ENCODE measurements around the gene PGAP1.

Gene PGAP1

GRCh38 chr2:196884368-196884767, 42.1 kb downstream of the PGAP1 start:
- DNase-seq: no peak

GRCh38 chr2:196876364-196876763, 50.1 kb downstream of the PGAP1 start:
- no peak for DNase-seq

GRCh38 chr2:196875414-196875813, 51.1 kb downstream of the PGAP1 start:
- DNase-seq: no peak

- no peak for DNase-seq
Observed at GRCh38 chr2:196873511-196873910, 53.0 kb downstream of the PGAP1 start.

- no peak for DNase-seq
Observed at GRCh38 chr2:196854629-196855028, 71.9 kb downstream of the PGAP1 start.

DNA sequence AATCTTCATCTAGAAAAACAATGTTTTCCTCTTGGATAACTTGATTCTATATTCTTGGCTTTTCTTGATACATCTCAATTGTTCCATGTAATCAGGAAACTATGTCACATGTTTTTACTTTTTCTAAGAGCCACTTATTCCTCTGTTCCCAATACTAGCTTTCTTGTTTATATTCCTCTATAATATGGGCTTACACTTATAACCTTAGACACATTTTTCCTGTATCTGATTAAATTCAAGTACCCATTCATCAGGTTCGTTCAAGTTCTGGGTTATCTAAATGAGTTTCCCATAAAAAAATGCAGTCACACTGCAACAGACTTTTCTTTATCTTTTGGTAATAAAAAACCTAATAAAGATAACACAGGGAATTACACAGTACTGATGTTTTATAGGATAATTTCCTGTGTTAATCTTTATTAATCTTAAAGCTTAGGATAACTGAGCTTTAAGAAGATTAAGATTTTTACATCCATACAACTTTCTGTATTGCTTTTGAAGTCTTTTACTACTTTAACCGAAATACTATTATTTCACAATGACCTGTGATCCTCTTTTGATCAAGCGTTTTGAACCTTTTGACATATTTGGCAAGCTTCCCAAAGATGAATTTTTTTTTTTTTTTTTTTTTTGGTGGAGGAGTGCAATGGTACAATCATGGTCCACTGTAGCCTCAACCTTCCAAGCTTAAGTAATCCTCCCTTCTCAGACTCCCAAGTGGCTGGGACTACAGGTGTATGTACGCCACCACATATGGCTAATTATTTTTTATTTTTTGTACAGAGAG, 73.0 kb downstream of the PGAP1 start:
- DNase-seq: no peak

GRCh38 chr2:196851088-196851487, 75.4 kb downstream of the PGAP1 start:
- DNase-seq: no peak

DNA sequence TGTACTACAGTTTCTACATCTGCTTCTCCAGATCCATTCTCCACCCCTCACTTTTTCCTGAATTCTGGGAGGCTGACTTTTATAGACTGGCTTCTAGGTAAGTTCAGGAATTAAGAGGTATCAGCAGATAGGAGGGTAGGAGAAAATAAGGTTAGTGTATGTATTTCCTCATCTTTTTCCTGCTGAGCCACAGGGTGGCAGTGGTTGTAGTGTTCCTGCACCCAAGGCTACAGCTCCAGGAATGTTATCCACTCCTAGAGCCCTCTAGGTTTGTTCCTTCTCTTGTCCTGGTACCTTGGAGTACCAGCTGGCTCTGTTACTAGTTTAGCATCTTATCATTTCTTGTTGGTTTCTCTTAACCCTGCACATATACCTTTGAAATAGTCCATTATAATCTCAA, 76.6 kb downstream of the PGAP1 start:
- no peak for DNase-seq

DNA sequence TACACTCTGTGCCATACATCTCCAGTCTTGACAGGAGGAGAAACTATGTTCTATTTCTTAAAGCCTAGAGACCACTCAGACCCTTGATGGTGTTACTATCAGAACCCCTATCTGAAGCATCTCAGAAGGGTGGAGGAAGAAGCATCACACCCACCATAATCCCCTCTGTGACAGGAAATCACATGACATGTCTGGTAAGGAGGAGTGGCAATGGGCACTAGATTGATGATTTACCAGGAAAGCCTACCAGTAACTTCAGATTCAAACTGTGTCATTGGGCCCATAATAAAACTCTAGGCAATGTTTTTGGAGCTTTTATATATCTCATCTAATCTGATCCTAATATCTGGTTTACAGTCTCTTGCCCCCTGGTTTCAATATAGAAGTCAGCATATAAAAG, 80.2 kb downstream of the PGAP1 start:
- DNase-seq: no peak

DNA sequence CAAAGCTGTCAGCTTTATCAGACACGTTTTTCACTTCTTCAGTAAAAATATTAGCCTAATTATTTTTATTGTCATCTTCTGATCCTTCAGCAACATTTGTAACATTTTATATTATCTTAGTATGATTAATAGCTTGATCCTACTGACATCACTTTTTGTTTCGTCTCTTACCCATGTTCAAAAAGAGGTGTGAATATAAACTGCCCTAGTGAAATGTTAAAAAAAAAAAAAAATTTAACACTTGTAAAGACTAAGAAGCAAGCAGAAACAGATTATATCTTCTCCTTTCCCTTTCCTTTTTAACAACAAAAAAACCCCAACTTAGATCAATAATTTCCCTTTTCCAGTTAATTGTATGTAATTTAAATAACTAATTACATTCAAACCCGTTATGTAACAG, 81.1 kb downstream of the PGAP1 start:
- DNase-seq: no peak

DNA sequence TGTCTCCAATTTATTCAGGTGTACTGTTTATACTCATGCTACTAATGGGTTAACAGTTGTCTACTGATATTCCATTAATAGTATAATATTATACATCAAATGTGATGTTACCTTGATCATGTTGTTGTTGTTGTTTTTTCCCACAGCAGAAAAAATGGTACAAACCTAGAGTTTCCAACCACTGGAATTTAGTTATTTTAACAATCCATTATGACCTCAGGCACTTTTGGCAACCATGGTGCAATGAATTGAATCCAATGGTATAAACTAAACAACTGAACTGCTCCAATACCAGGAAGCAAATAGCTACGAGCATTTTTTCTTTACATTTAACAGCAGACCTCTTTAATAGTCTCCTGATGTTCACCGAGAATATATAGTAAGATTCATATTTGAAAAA, 86.3 kb downstream of the PGAP1 start:
- no peak for DNase-seq

DNA sequence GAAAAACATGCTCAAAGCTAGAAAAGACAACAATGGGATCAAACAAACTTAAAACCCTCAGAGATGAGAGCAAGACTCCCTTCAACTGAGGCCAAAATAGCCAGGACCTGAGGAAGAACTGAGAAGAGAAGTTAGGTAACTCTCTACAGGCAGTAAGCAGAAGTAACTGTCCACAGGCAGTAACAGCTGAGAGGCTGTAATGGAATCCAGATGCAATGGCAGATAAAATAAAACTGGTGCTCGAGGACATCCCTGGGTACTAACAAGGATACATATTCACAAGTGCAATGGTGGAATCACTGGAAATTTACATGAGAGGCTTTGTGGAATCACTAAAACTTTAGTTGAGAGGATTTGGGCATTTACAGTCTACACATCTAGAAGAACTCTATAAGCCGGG, 86.9 kb downstream of the PGAP1 start:
- DNase-seq: no peak

- DNase-seq: no peak
Observed at GRCh38 chr2:196836440-196836839, 90.1 kb downstream of the PGAP1 start.

GRCh38 chr2:196830701-196831100, 95.8 kb downstream of the PGAP1 start:
- DNase-seq: no peak

DNA sequence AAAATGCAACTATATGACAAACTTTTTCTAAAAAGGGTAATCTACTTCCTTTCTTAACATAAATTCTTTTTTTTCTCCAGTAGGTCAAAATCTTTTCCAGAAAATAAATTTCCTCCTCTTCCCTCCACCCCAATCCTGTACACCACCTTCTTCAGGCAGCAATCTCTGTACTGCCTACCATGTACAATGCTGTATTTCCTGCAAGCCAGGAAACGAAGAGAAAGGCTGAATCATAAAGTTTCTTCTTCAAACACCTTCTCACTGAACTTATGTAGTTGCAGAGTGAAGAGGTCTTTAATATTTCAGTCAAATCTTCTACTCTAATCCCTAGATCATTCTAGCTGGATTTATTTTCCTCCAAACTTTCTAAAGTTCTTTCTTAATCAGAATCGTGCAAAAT, 99.2 kb downstream of the PGAP1 start:
- no peak for DNase-seq

- DNase-seq: no peak
Observed at GRCh38 chr2:196823750-196824522, 102.6 kb downstream of the PGAP1 start.

DNA sequence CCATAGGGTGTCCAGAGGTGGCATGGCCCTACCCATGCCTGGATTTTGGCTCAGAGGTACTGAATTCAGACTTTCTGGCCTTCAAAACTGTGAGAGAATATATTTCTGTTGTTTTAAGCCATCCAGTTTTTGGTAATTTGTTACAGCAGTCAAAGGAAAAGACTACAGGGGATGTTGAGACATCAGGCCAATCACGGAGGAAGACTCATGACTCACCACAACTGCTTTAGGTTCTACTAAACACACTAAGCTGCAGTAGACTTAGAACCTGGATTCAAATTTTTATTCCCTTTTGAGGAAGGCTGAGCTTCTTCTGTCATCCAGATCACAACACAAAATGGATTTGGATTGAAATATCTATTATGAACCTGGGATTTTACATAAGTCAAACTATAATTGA, 105.3 kb downstream of the PGAP1 start:
- no peak for DNase-seq

- DNase-seq: no peak
Observed at GRCh38 chr2:196809260-196809659, 117.2 kb downstream of the PGAP1 start, which contains the start of gene C2orf66. C2orf66 (minus strand) TSS chr2:196809355; CDS start chr2:196809336, 19 bp downstream.

- no peak for DNase-seq
Observed at GRCh38 chr2:196808083-196808665, 118.3 kb downstream of the PGAP1 start.

- DNase-seq: no peak
Observed at GRCh38 chr2:196804381-196804780, 122.1 kb downstream of the PGAP1 start.

DNA sequence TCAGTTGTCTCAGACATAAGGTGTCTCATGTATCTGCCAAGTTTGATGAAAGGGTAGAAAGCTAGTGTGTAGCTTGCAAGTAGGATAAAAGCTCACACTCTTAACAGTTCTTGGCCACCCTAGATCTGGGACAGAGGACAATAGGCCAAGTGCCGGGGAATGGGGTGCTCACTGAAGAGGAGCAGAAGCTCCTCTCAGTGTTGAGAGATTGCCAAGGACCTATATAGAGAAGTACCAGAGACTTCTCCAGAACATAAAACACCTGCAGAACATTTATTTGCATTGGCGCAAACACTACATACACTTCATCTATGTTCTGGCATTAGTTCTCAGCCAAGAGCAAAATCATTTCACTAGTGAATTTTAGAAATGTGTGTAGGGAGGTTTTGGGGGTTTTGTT, 124.1 kb downstream of the PGAP1 start:
- no peak for DNase-seq

- DNase-seq: no peak
Observed at GRCh38 chr2:196801674-196802261, 124.7 kb downstream of the PGAP1 start.

DNA sequence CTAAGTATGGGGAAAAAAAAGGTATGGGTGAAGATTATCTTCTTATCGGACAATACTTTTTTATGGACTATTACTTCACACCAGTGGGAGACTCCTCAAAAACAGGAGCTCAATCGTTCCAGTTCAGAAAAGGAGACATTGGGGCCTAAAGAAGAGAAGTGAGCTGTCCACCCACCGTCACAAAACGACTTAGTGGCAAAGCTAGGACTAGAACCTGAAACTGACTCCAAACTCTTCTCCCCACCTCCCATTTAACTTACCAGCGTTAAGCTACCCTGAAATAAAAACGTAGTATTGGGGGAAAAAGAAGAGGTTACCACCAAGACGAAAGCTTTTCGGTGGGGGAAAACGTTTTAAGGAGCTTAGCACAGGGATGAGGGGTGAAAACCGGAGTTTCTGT, 127.5 kb downstream of the PGAP1 start:
- DNase-seq: no peak

DNA sequence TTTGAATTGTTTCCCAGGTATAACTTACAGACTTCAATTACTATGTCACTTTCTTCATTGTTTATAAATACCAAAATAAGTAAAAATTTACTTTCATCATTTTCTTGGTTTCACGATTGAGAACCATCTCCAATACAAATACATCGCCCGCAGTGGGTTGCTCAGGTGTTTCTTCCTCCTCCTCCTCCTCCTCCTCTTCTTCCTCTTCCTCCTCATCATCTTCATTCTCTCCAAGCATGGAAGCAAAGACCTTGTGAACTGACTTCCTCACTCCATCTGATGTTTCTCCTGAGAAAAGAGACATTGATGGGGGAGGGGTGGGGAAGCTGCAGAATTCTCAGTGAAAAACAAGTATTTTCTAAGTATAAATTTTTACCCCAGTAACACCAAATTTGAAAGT, 133.6 kb downstream of the PGAP1 start:
- DNase-seq: no peak

Data from CD4-positive, alpha-beta T cell treated with Interleukin-17A for 1 hour (primary cell).